GM12878 (cell line): ENCODE data around the gene RUNDC3A. TPM values are rescaled to one million over a fixed set of nuclear protein-coding genes. Genes with fewer than 3 reads are reported as not detected.

Experiments
- ATF7 ChIP-seq: fragments of 450-650 bp; IDR thresholded peaks from 2 replicates; pipeline ENCODE4 v1.6.1; 2016; ENCODE audit warnings: low read depth, mild to moderate bottlenecking
- BHLHE40 ChIP-seq, 2 experiments: fragments of 450-650 bp in 1 of 2; IDR thresholded peaks; 2 replicates each; pipeline ENCODE4 v1.6.1; 2011 to 2017; ENCODE audit warnings: low read depth in 2 of 2, borderline replicate concordance in 1 of 2, improper control_type of control experiment in 1 of 2, low read length in 1 of 2, mild to moderate bottlenecking in 1 of 2
- CREM ChIP-seq: IDR thresholded peaks from 2 replicates; pipeline ENCODE4 v1.6.1; 2014; ENCODE audit warnings: antibody characterized with exemption, low read depth
- CUX1 ChIP-seq: IDR thresholded peaks from 2 replicates; pipeline ENCODE4 v1.6.1; 2012; ENCODE audit warnings: improper control_type of control experiment, low read depth, low read length; ENCODE audit not compliant: insufficient replicate concordance
- IKZF1 ChIP-seq: fragments of 450-650 bp; conservative IDR thresholded peaks from 2 replicates; pipeline ENCODE4 v1.6.1; 2017; ENCODE audit warnings: antibody characterized with exemption, mild to moderate bottlenecking
- KAT2A ChIP-seq: conservative IDR thresholded peaks from 2 replicates; pipeline ENCODE4 v1.6.1; 2011; ENCODE audit warnings: low read depth, low read length; ENCODE audit not compliant: control insufficient read depth
- MXI1 ChIP-seq: fragments of 150-350 bp; IDR thresholded peaks from 2 replicates; pipeline ENCODE4 v1.6.1; 2011; ENCODE audit warnings: low read depth, mild to moderate bottlenecking, inconsistent platforms, low read length, improper control_type of control experiment
- NKRF ChIP-seq: fragments of 450-650 bp; conservative IDR thresholded peaks from 2 replicates; pipeline ENCODE4 v1.6.1; 2017; ENCODE audit warnings: mild to moderate bottlenecking, moderate library complexity
- PBX3 ChIP-seq: IDR thresholded peaks from 2 replicates; pipeline ENCODE4 v1.6.1; 2011; ENCODE audit warnings: mild to moderate bottlenecking, low read depth, low read length, moderate library complexity; ENCODE audit not compliant: insufficient replicate concordance
- PKNOX1 ChIP-seq: fragments of 450-650 bp; IDR thresholded peaks from 2 replicates; pipeline ENCODE4 v1.6.1; 2016; ENCODE audit warnings: mild to moderate bottlenecking
- RAD21 ChIP-seq: IDR thresholded peaks from 2 replicates; pipeline ENCODE4 v1.6.1; 2011; ENCODE audit warnings: mild to moderate bottlenecking, low read depth, low read length, moderate library complexity; ENCODE audit not compliant: insufficient read depth
- RUNX3 ChIP-seq: IDR thresholded peaks from 2 replicates; pipeline ENCODE4 v1.6.1; 2012; ENCODE audit warnings: low read length, inconsistent platforms
- SP1 ChIP-seq: IDR thresholded peaks from one replicate; pipeline ENCODE4 v1.6.1; 2011; ENCODE audit warnings: low read depth, low read length
- SPI1 ChIP-seq: IDR thresholded peaks from 2 replicates; pipeline ENCODE4 v1.6.1; 2011; ENCODE audit warnings: low read depth, mild to moderate bottlenecking, low read length, moderate library complexity, borderline replicate concordance; ENCODE audit not compliant: insufficient read depth
- SREBF2 ChIP-seq: IDR thresholded peaks from 2 replicates; pipeline ENCODE4 v1.6.1; 2012; ENCODE audit warnings: mild to moderate bottlenecking, low read length
- ZNF217 ChIP-seq: fragments of 450-650 bp; IDR thresholded peaks from 2 replicates; pipeline ENCODE4 v1.6.1; 2017; ENCODE audit warnings: antibody characterized with exemption, mild to moderate bottlenecking
- polyA plus RNA-seq, 11 experiments: library from polyadenylated mRNA; depleted of rRNA in 4 of 11; unstranded in 6 of 11; stranded (reverse) in 5 of 11; fragments of >200 nt; fragmentation: Nextera tagmentation in 4 of 11; fragmentation: Illumina TruSeq in 1 of 11; extraction: Ambion mirVana in 4 of 11; extraction: Trizol in 1 of 11; gene quantifications; 1 replicate in 1 of 11; 2 replicates in 10 of 11; pipeline versions ENCODE4 v1.2.1 to v1.2.3, GENCODE V29; 2011 to 2016; ENCODE audit warnings: inconsistent platforms in 2 of 11, missing spikeins in 2 of 11, low read depth in 1 of 11
- total RNA-seq, 4 experiments: library from RNA; depleted of rRNA in 3 of 4; stranded (reverse); fragments of >200 nt in 3 of 4; fragmentation: Illumina TruSeq in 1 of 4; extraction: Trizol in 1 of 4; gene quantifications; 2 replicates each; pipeline versions ENCODE4 v1.2.1 to v1.2.3, GENCODE V29; 2013 to 2021

The RUNDC3A gene
- total and polyA plus RNA-seq, 10 of the 15 experiments (the other 5 are each of a cell fraction or from before 2014, with no cell fraction given): 0.07 to 0.17 TPM; not detected in 8

GRCh38 chr17:44331249-44331760, 22.9 kb downstream of the RUNDC3A start (continued):
- peak; percentile 78 for TF ChIP-seq PBX3
- peak; percentile 85 for TF ChIP-seq PKNOX1
- TF ChIP-seq RUNX3: peak; percentile 38; the same call in 1 of the 2 replicates
- no peak for TF ChIP-seq SPI1
- TF ChIP-seq BHLHE40 (IDR thresholded peaks at IDR 0.05; ENCODE audit: borderline replicate concordance in 1 of 2, low read depth in 2 of 2, low read length in 1 of 2): peak; percentile 66 to 73; a peak in 2 of 4 replicates
- TF ChIP-seq RAD21: peak; percentile 83
- TF ChIP-seq KAT2A: no peak
- TF ChIP-seq NKRF: no peak
- no peak for TF ChIP-seq SP1
- 0 out of 2 replicates have a peak, but pooled peaks have one; percentile 46 for TF ChIP-seq MXI1
- peak; percentile 25; the same call in 1 of the 2 replicates for TF ChIP-seq CREM
- no peak for TF ChIP-seq ZNF217
- peak; percentile 23; the same call in 1 of the 2 replicates for TF ChIP-seq ATF7
- no peak for TF ChIP-seq SREBF2
- TF ChIP-seq IKZF1: no peak
- TF ChIP-seq CUX1: no peak
